ENCODE data around the gene PAPPA. TPM values are rescaled to one million over a fixed set of nuclear protein-coding genes. Genes with fewer than 3 reads are reported as not detected.

Gene PAPPA
- polyA plus RNA-seq, 1 experiment, result 39.9 TPM

GRCh38 chr9:116213693-116214047 is 60.1 kb downstream of the PAPPA start:
- CTCF ChIA-PET, result no interaction called here
- TF ChIP-seq, protein P1, sequence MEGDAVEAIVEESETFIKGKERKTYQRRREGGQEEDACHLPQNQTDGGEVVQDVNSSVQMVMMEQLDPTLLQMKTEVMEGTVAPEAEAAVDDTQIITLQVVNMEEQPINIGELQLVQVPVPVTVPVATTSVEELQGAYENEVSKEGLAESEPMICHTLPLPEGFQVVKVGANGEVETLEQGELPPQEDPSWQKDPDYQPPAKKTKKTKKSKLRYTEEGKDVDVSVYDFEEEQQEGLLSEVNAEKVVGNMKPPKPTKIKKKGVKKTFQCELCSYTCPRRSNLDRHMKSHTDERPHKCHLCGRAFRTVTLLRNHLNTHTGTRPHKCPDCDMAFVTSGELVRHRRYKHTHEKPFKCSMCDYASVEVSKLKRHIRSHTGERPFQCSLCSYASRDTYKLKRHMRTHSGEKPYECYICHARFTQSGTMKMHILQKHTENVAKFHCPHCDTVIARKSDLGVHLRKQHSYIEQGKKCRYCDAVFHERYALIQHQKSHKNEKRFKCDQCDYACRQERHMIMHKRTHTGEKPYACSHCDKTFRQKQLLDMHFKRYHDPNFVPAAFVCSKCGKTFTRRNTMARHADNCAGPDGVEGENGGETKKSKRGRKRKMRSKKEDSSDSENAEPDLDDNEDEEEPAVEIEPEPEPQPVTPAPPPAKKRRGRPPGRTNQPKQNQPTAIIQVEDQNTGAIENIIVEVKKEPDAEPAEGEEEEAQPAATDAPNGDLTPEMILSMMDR (IDR thresholded peaks at IDR 0.05; ENCODE audit: insufficient read depth, low read depth, low read length), result no peak
- POLR2A ChIA-PET, result no interaction called here

GRCh38 chr9:116218399-116218798 is 64.8 kb downstream of the PAPPA start:
- TF ChIP-seq, protein P1 (IDR thresholded peaks at IDR 0.05; ENCODE audit: insufficient read depth, low read depth, low read length), result no peak
- ChIA-PET CTCF (no interaction called here), POLR2A (no interaction called here)
- Histone ChIP-seq H3K27me3 (ENCODE audit: control insufficient read depth, insufficient read depth, low read length) (no peaks in the 10 kb centered on the region), H3K36me3 (ENCODE audit: control insufficient read depth, insufficient read depth, low read length) (peaks cover 7% of the 10 kb centered on the region; the same call in 1 of the 2 replicates), H3K4me3 (ENCODE audit: low read depth, low read length) (no peak overlapping the region)
- no peak for DNase-seq (ENCODE audit: low read depth)

More at GRCh38 chr9:116213693-116214047, 60.1 kb downstream of the PAPPA start:
- DNase-seq (ENCODE audit: low read depth), result no peak
- H3K27me3 ChIP-seq (ENCODE audit: control insufficient read depth, insufficient read depth, low read length), result no peaks in the 10 kb centered on the region
- H3K4me3 ChIP-seq (ENCODE audit: low read depth, low read length), result no peak overlapping the region
- peaks cover 18% of the 10 kb centered on the region for H3K36me3 ChIP-seq (ENCODE audit: control insufficient read depth, insufficient read depth, low read length)

- TF ChIP-seq, protein P1 (IDR thresholded peaks at IDR 0.05; ENCODE audit: insufficient read depth, low read depth, low read length), result no peak
- POLR2A ChIA-PET, result no interaction called here
- no peak for DNase-seq (ENCODE audit: low read depth)
Measured at GRCh38 chr9:116219686-116220085, 66.1 kb downstream of the PAPPA start.

GRCh38 chr9:116223926-116224325 is 70.3 kb downstream of the PAPPA start:
- Histone ChIP-seq H3K36me3 (ENCODE audit: control insufficient read depth, insufficient read depth, low read length) (peaks cover 21% of the 10 kb centered on the region), H3K27me3 (ENCODE audit: control insufficient read depth, insufficient read depth, low read length) (no peaks in the 10 kb centered on the region), H3K4me3 (ENCODE audit: low read depth, low read length) (no peak overlapping the region)
- DNase-seq (ENCODE audit: low read depth), result no peak
- POLR2A ChIA-PET, result interaction anchor here (1.2 kb wide), 1 partner anchor 10 kb away, joined by 3 read pairs; no protein-coding TSS in a partner anchor
- CTCF ChIA-PET, result no interaction called here
- TF ChIP-seq, protein P1 (IDR thresholded peaks at IDR 0.05; ENCODE audit: insufficient read depth, low read depth, low read length), result no peak

More at GRCh38 chr9:116219686-116220085, 66.1 kb downstream of the PAPPA start:
- Histone ChIP-seq H3K27me3 (ENCODE audit: control insufficient read depth, insufficient read depth, low read length) (no peaks in the 10 kb centered on the region), H3K36me3 (ENCODE audit: control insufficient read depth, insufficient read depth, low read length) (peaks cover 7% of the 10 kb centered on the region; the same call in 1 of the 2 replicates), H3K4me3 (ENCODE audit: low read depth, low read length) (no peak overlapping the region)
- CTCF ChIA-PET, result no interaction called here

GRCh38 chr9:116230051-116230632 is 76.6 kb downstream of the PAPPA start:
- H3K27me3 ChIP-seq (ENCODE audit: control insufficient read depth, insufficient read depth, low read length), result no peaks in the 10 kb centered on the region
- CTCF ChIA-PET, result interaction anchor here (1.6 kb wide), 1 partner anchor 636 kb away, joined by 3 read pairs; no protein-coding TSS in a partner anchor
- no peak overlapping the region for H3K4me3 ChIP-seq (ENCODE audit: low read depth, low read length)
- peaks cover 18% of the 10 kb centered on the region for H3K36me3 ChIP-seq (ENCODE audit: control insufficient read depth, insufficient read depth, low read length)
- no peak for DNase-seq (ENCODE audit: low read depth)
- POLR2A ChIA-PET, result no interaction called here
- TF ChIP-seq, protein P1 (IDR thresholded peaks at IDR 0.05; ENCODE audit: insufficient read depth, low read depth, low read length), result no peak

Data from BJ (cell line).